ENCODE results near the gene SURF1.
"Not testable (repeated sequence)": the region's sequence is repeated elsewhere in the genome, so short reads cannot be mapped to it uniquely, and the experiment has no call there.

SURF1 gene

DNA sequence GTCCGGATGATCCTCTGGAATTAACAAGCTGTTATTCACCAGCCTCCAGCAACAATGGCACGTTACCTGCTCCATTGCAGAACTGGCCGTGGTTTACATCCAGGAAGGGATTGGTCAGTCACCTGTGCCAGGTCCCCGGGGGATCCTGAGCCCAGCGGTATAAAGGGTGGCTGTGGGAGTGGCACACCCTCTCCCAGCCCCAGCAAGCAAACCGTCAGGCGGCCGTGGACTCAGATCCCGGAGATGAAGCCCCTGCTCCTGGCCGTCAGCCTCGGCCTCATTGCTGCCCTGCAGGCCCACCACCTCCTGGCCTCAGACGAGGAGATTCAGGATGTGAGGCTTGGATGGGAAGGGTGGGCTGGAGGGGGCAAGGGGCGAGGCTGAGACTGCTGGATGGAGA lies 38.7 kb downstream of the SURF1 start:
- not testable (repeated sequence) for H3K9me3 ChIP-seq (ENCODE audit: control insufficient read depth, insufficient read depth, low read depth, low read length); H3K9ac ChIP-seq (ENCODE audit: low read length)

DNA sequence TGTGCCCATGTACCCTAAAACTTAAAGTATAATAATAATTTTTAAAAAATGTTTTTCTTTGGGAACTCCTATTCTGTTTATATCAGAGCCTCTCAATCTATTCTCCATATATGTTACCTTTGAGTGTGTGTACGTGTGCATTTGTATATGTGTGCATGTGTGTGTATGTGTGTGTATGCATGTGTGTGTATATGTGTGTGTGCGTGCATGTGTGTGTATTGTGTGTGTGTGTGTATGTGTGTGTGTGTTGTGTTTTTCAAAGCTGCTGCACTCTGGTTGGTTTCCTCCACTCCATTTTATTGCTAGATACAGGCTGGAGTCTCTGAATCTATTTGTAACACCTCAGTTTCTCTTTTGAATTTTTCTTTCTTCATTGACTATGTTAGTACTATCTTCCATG lies 40.3 kb downstream of the SURF1 start:
- no peak overlapping the region for H3K9ac ChIP-seq (ENCODE audit: low read length)
- no peaks in the 10 kb centered on the region for H3K9me3 ChIP-seq (ENCODE audit: control insufficient read depth, insufficient read depth, low read depth, low read length)
- no peaks in the 10 kb centered on the region for H3K27me3 ChIP-seq (ENCODE audit: control insufficient read depth, insufficient read depth, low read length)

More for the DNA sequence above, 38.7 kb downstream of the SURF1 start:
- not testable (repeated sequence) for H3K4me1 ChIP-seq (ENCODE audit: control insufficient read depth, insufficient read depth, low read length); H3K4me3 ChIP-seq (ENCODE audit: low read depth, low read length); H3K36me3 ChIP-seq (ENCODE audit: control insufficient read depth, insufficient read depth, low read length); H3K27me3 ChIP-seq (ENCODE audit: control insufficient read depth, insufficient read depth, low read length); H3K27ac ChIP-seq (ENCODE audit: low read depth, low read length)

DNA sequence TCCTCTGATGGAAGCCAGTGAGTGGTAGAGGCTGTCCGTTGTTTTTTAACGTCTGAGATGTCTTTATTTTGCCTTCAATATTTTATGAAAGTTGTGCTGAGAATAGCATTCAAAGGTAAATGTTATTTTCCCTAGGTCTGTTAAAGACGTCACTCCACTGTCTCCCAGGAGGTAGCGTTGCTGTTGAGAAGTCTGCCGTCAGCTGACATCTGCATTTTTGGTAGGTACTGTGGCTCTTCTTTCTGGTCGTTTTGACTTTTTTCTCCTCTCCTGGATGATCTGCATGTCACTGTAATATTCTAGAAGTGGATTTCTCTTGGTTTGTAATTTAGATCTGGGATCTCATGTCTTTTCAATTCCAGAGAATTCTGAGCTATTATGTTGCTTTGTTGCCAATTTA lies 46.7 kb downstream of the SURF1 start:
- no peaks in the 10 kb centered on the region for H3K36me3 ChIP-seq (ENCODE audit: control insufficient read depth, insufficient read depth, low read length)
- no peak overlapping the region for H3K4me3 ChIP-seq (ENCODE audit: low read depth, low read length)
- H3K27me3 ChIP-seq (ENCODE audit: control insufficient read depth, insufficient read depth, low read length), result no peaks in the 10 kb centered on the region; the same call in 1 of the 2 replicates

More for the DNA sequence above, 40.3 kb downstream of the SURF1 start:
- H3K4me3 ChIP-seq (ENCODE audit: low read depth, low read length), result no peak overlapping the region
- no peak overlapping the region for H3K27ac ChIP-seq (ENCODE audit: low read depth, low read length)
- no peaks in the 10 kb centered on the region for H3K4me1 ChIP-seq (ENCODE audit: control insufficient read depth, insufficient read depth, low read length)
- H3K36me3 ChIP-seq (ENCODE audit: control insufficient read depth, insufficient read depth, low read length), result no peaks in the 10 kb centered on the region

DNA sequence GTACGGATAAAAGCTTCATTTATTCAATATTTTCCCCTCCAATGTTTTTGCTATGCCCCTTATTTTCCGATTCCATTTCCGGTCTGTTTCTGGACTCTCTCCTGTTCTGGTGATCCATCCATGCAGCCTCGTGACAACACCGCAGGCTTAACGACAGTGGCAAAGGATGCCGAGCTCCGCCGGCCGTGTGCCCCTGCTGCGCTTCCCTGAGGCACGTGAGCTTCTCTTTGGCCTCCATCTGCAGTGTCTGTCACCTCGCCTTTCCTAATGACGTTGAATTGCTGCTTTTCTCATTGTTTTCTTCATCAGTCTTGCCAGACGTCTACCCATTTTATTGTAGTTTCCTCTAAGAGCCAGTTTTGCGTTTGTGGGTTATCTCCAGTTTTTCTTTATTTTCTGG lies 49.0 kb downstream of the SURF1 start:
- Histone ChIP-seq H3K9me3 (ENCODE audit: control insufficient read depth, insufficient read depth, low read depth, low read length) (peaks cover 7% of the 10 kb centered on the region), H3K27ac (ENCODE audit: low read depth, low read length) (no peak overlapping the region), H3K9ac (ENCODE audit: low read length) (no peak overlapping the region), H3K4me1 (ENCODE audit: control insufficient read depth, insufficient read depth, low read length) (no peaks in the 10 kb centered on the region), H3K36me3 (ENCODE audit: control insufficient read depth, insufficient read depth, low read length) (no peaks in the 10 kb centered on the region), H3K27me3 (ENCODE audit: control insufficient read depth, insufficient read depth, low read length) (no peaks in the 10 kb centered on the region; the same call in 1 of the 2 replicates), H3K4me3 (ENCODE audit: low read depth, low read length) (no peak overlapping the region)

More for the DNA sequence above, 46.7 kb downstream of the SURF1 start:
- Histone ChIP-seq H3K9me3 (ENCODE audit: control insufficient read depth, insufficient read depth, low read depth, low read length) (peaks cover 7% of the 10 kb centered on the region), H3K9ac (ENCODE audit: low read length) (no peak overlapping the region), H3K27ac (ENCODE audit: low read depth, low read length) (no peak overlapping the region), H3K4me1 (ENCODE audit: control insufficient read depth, insufficient read depth, low read length) (no peaks in the 10 kb centered on the region)

DNA sequence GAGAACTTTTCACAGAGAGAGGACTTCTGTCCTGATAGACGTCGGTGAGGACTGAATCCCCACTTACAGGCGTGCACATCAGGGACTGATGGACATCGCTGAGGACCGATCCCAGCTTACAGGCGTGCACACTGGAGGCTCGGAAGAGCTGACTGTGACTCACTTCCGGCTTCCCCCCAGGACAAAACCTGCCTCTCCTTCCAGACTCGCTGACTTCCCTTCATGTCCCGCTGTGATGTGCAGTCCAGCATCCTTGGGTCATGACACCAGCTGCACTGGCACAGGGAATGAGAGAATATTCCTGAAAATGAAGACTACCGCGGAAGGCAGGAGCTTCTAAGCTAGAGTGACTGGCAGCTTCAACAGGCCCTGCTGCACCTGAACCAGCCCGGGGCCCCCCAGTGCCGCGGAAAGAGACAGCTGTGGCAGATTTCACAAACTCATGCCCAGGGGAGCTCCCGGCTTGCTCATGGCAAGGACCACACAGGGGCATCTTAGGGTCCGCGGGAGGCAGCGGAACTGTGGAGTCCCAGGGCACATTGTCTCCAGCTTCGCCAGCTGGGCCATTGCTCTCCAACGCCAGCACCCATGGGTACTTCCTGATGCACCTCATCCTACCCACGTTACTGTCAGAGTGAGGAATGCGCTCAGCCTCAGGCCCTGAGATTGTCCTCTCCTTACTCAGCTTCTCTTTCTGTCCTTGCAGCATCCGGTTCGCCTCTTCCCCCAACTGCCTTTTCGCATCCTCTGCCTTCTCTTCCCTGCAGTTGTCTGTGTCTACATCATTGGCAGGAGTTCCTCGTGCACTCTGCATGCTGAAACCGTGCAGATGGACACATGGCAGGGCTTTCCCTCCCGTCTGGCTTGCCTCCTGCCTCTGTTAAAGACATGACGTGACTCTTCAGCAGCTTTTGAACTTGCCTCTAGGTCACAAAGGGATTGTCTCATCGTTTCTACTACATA lies 49.8 kb downstream of the SURF1 start:
- H3K4me3 ChIP-seq (ENCODE audit: low read depth, low read length), result no peak overlapping the region
- no peak overlapping the region for H3K27ac ChIP-seq (ENCODE audit: low read depth, low read length)
- peaks cover 7% of the 10 kb centered on the region for H3K9me3 ChIP-seq (ENCODE audit: control insufficient read depth, insufficient read depth, low read depth, low read length)
- no peaks in the 10 kb centered on the region for H3K4me1 ChIP-seq (ENCODE audit: control insufficient read depth, insufficient read depth, low read length)
- no peaks in the 10 kb centered on the region for H3K36me3 ChIP-seq (ENCODE audit: control insufficient read depth, insufficient read depth, low read length)
- no peaks in the 10 kb centered on the region; the same call in 1 of the 2 replicates for H3K27me3 ChIP-seq (ENCODE audit: control insufficient read depth, insufficient read depth, low read length)
- no peak overlapping the region for H3K9ac ChIP-seq (ENCODE audit: low read length)

DNA sequence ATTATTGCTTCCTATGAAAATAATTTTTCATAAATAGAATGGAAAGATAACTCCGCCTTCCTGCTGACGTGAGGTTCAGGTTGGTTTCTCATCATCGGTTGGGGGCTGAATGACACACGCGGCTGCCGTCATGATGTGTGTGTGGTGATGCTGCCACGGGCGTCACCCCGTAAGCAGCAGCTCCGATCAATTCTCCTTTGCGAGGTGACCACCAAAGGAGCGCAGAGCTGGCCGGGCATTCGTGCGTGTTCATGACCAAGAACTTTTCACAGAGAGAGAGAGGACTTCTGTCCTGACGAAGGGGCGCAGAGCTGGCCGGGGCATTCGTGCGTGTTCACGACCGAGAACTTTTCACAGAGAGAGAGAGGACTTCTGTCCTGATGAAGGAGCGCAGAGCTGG lies 50.6 kb downstream of the SURF1 start:
- no peaks in the 10 kb centered on the region for H3K4me1 ChIP-seq (ENCODE audit: control insufficient read depth, insufficient read depth, low read length)
- H3K27ac ChIP-seq (ENCODE audit: low read depth, low read length), result no peak overlapping the region
- no peak overlapping the region for H3K9ac ChIP-seq (ENCODE audit: low read length)
- no peaks in the 10 kb centered on the region for H3K36me3 ChIP-seq (ENCODE audit: control insufficient read depth, insufficient read depth, low read length)
- H3K27me3 ChIP-seq (ENCODE audit: control insufficient read depth, insufficient read depth, low read length), result no peaks in the 10 kb centered on the region; the same call in 1 of the 2 replicates
- no peak overlapping the region for H3K4me3 ChIP-seq (ENCODE audit: low read depth, low read length)
- peaks cover 7% of the 10 kb centered on the region for H3K9me3 ChIP-seq (ENCODE audit: control insufficient read depth, insufficient read depth, low read depth, low read length)

DNA sequence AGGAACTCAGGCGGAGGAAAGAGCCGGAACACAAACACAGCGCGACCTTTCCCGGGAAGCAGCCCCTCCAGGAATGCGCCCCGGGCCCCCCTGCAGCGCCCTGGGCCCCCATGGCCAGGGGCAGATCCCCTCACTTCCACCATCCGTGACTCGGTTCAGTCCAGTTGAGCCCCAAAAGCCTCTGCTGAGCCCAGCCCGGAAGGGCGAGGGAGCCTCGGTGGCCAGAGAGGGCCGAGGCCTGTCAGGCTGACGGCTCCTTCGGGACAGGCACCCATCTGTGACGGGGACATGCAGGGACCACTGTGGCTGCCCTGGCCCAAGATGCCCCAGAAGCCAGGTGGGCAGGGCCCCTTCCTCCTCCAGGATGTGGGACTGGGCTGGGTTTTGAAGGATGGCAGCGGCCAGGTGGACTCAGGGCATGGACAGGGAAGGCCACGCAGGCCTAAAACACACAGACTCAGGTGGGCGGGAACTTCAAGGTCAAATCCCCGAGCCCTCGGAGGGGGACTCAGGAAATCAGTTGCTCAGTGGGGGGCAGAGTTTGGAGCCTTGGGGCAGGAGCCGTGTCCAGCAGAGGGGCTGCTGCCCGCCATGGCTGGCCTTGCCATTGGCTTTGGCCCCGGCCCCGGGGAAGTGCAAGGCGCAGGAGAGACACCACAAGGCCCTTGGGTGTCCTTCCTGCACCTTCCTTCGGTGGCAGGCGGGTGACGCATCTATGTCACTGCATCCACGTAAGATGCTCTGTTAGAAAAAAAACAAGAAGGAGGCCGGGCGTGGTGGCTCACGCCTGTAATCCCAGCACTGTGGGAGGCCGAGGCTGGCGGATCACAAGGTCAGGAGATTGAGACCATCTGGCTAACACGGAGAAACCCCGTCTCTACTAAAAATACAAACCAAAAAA lies 51.6 kb downstream of the SURF1 start:
- Histone ChIP-seq H3K27me3 (ENCODE audit: control insufficient read depth, insufficient read depth, low read length) (no peaks in the 10 kb centered on the region; the same call in none of the 2 replicates), H3K9ac (ENCODE audit: low read length) (no peak overlapping the region), H3K9me3 (ENCODE audit: control insufficient read depth, insufficient read depth, low read depth, low read length) (peaks cover 5% of the 10 kb centered on the region), H3K27ac (ENCODE audit: low read depth, low read length) (no peak overlapping the region), H3K4me3 (ENCODE audit: low read depth, low read length) (no peak overlapping the region), H3K36me3 (ENCODE audit: control insufficient read depth, insufficient read depth, low read length) (no peaks in the 10 kb centered on the region), H3K4me1 (ENCODE audit: control insufficient read depth, insufficient read depth, low read length) (no peaks in the 10 kb centered on the region)

DNA sequence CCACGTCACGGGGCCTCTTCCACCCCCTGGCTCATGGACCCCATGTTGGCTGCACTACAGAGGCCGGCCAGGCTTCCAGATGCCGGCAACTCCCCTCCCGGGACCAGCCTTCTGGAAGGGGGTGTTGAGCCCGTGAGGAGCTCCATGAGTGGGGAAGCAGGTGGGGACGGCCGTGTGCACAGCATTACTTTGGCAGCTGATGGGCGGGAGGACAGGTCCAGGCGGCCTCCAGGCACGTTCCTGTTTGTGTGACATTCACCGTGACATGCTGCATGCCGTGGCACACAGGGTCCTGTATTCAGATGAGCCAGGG lies 52.2 kb downstream of the SURF1 start:
- Histone ChIP-seq H3K4me3 (ENCODE audit: low read depth, low read length) (no peak overlapping the region), H3K9ac (ENCODE audit: low read length) (no peak overlapping the region), H3K27me3 (ENCODE audit: control insufficient read depth, insufficient read depth, low read length) (no peaks in the 10 kb centered on the region; the same call in none of the 2 replicates), H3K9me3 (ENCODE audit: control insufficient read depth, insufficient read depth, low read depth, low read length) (no peaks in the 10 kb centered on the region; the same call in 1 of the 2 replicates), H3K27ac (ENCODE audit: low read depth, low read length) (no peak overlapping the region), H3K36me3 (ENCODE audit: control insufficient read depth, insufficient read depth, low read length) (no peaks in the 10 kb centered on the region), H3K4me1 (ENCODE audit: control insufficient read depth, insufficient read depth, low read length) (no peaks in the 10 kb centered on the region)

DNA sequence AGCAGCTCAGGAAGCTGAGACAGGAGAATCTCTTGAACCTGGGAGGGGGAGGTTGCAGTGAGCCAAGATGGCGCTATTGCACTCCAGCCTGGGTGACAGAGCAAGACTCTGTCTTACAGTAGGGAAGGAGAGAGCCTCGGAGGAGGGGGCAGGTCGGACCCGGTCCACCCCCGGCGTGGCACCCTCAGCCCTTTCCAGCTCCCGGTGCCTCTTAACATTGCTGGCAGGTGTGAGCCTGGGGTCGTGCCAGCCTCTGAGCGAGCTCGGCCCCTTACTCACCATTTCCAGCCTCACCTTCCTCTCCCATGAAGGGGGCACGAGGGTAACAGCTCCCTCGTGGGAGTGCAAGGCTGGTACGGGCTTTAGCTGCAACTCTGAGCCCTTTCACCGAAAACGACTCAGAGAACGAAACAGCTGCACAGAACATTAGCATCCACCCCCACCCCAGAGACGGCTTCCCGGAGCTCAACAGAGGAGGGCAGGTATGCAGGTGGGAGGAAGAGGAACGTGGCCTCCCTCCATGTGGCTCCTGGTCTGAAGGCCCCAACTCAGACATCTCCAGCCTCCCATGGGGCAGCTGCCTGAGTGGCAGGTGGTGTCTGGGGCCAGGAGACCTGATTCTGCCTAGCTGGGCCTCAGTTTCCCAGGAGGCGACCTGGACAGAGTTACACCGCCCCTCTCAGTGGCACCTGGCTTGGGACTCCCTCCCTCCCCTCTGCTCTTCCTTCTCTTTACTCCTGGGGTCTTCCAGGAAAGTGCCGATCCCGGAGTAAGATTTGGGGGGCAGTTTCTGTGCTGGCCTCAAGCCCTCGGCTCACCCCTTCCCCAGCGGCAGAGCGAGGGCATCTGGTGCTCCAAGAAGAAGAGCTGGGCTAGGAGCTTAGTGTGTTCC lies 52.8 kb downstream of the SURF1 start:
- Histone ChIP-seq H3K9ac (ENCODE audit: low read length) (no peak overlapping the region), H3K36me3 (ENCODE audit: control insufficient read depth, insufficient read depth, low read length) (no peaks in the 10 kb centered on the region), H3K9me3 (ENCODE audit: control insufficient read depth, insufficient read depth, low read depth, low read length) (no peaks in the 10 kb centered on the region; the same call in 1 of the 2 replicates), H3K27ac (ENCODE audit: low read depth, low read length) (no peak overlapping the region), H3K27me3 (ENCODE audit: control insufficient read depth, insufficient read depth, low read length) (no peaks in the 10 kb centered on the region; the same call in none of the 2 replicates), H3K4me3 (ENCODE audit: low read depth, low read length) (no peak overlapping the region), H3K4me1 (ENCODE audit: control insufficient read depth, insufficient read depth, low read length) (no peaks in the 10 kb centered on the region)
